Activated B cell treated with CpG ODN at 0.5 μM for 24 hours (primary cell): ENCODE results near the gene C2orf76. TPM values are rescaled to one million over a fixed set of nuclear protein-coding genes. Genes with fewer than 3 reads are reported as not detected.

Source experiments
- ATAC-seq: fragments of 200-7000 bp; cut with Tn5 transposase; one replicate; pipeline ENCODE4 v1.10.0; 2021; ENCODE audit warnings: low read depth, mild to moderate bottlenecking, moderate library complexity
- CTCF ChIA-PET: fragments of 350-600 bp; sonication (Branson Sonifier 250); formaldehyde crosslinking; loops from one replicate; lab custom pipeline; 2021; ENCODE audit warnings: antibody characterized with exemption; lab: Charles Lee
- POLR2A ChIA-PET: fragments of 350-600 bp; sonication (Branson Sonifier 250); formaldehyde crosslinking; loops from one replicate; lab custom pipeline; 2021; ENCODE audit warnings: antibody characterized with exemption; lab: Charles Lee
- DNase-seq: peaks from one replicate; pipeline ENCODE4 v3.0.0; 2022
- H3K27ac Mint-ChIP-seq: one replicate; pipeline ENCODE4 v1.8.0; 2020; ENCODE audit warnings: mixed read lengths
- H3K27me3 Mint-ChIP-seq: one replicate; pipeline ENCODE4 v1.8.0; 2021; ENCODE audit warnings: mixed read lengths
- H3K36me3 Mint-ChIP-seq: one replicate; pipeline ENCODE4 v1.8.0; 2021; ENCODE audit warnings: low read depth, mixed read lengths
- H3K4me1 Mint-ChIP-seq: one replicate; pipeline ENCODE4 v1.8.0; 2021; ENCODE audit warnings: mixed read lengths
- H3K4me3 Mint-ChIP-seq: one replicate; pipeline ENCODE4 v1.8.0; 2020; ENCODE audit warnings: mild to moderate bottlenecking, mixed read lengths
- H3K9me3 Mint-ChIP-seq: one replicate; pipeline ENCODE4 v1.8.0; 2020; ENCODE audit warnings: mixed read lengths
- CTCF ChIP-seq: fragments of 200-600 bp; IDR thresholded peaks from one replicate; pipeline ENCODE4 v1.8.0; 2022; ENCODE audit warnings: antibody characterized with exemption, mild to moderate bottlenecking
- intact Hi-C: fragments of 100-400 bp; cut with micrococcal nuclease; formaldehyde crosslinking; loops from one replicate; pipeline ENCODE4 v1.15.1; 2024
- total RNA-seq: library from RNA; stranded (reverse); gene quantifications from 2 replicates; pipeline ENCODE4 v1.2.3, GENCODE V29; 2022

Gene C2orf76
- total RNA-seq, 1 donor from 2014 or later: 11.0 TPM

- no peaks in the 10 kb centered on the region for H3K27me3 Mint-ChIP-seq
- ATAC-seq (no peak), DNase-seq (no peak)
- no peaks in the 10 kb centered on the region for H3K4me1 Mint-ChIP-seq
- no peak overlapping the region for H3K27ac Mint-ChIP-seq
- no peaks in the 10 kb centered on the region for H3K9me3 Mint-ChIP-seq
- POLR2A ChIA-PET: no interaction called here
- no peak for TF ChIP-seq CTCF
- H3K4me3 Mint-ChIP-seq: no peak overlapping the region
- intact Hi-C loops: no loop called here
- CTCF ChIA-PET: no interaction called here
- no peaks in the 10 kb centered on the region for H3K36me3 Mint-ChIP-seq
Observed at GRCh38 chr2:119253760-119254600, 112.7 kb downstream of the C2orf76 start.

GRCh38 chr2:119253114-119253702 is 113.4 kb downstream of the C2orf76 start:
- intact Hi-C loops: no loop called here
- Mint-ChIP-seq H3K36me3 (no peaks in the 10 kb centered on the region), H3K27me3 (no peaks in the 10 kb centered on the region), H3K27ac (no peak overlapping the region), H3K4me3 (no peak overlapping the region), H3K4me1 (no peaks in the 10 kb centered on the region), H3K9me3 (no peaks in the 10 kb centered on the region)
- no peak for DNase-seq
- TF ChIP-seq CTCF: no peak
- ChIA-PET POLR2A (no interaction called here), CTCF (no interaction called here)
- no peak for ATAC-seq

Other genes with a start within 250 kb of the C2orf76 start
- gene C1QL2, start 208.1 kb downstream of the C2orf76 start, total RNA-seq: not detected in 2 replicates
- gene STEAP3, start 143.0 kb downstream of the C2orf76 start, total RNA-seq: 1.1 and 1.2 TPM in 2 replicates
- 112 TPM in 2 replicates for gene DBI, start 143 bp upstream of the C2orf76 start, total RNA-seq
- gene TMEM37, start 65.0 kb upstream of the C2orf76 start, total RNA-seq: 0.37 and 0.51 TPM in 2 replicates
- not detected in 2 replicates for gene SCTR, start 157.6 kb upstream of the C2orf76 start, total RNA-seq
- gene CFAP221, start 177.6 kb upstream of the C2orf76 start, total RNA-seq: not detected in 2 replicates